Osteoblast (primary cell): Measurements from ENCODE around the gene MYL6. TPM values are rescaled to one million over a fixed set of nuclear protein-coding genes. Genes with fewer than 3 reads are reported as not detected.

Source experiments
- DNase-seq: peaks from one replicate; pipeline ENCODE4 v3.0.0; 2011; ENCODE audit warnings: low spot score, mixed read lengths; ENCODE audit not compliant: insufficient read length; ENCODE audit errors: missing footprints
- H2AFZ ChIP-seq: 2 replicates; pipeline ENCODE4 v1.6.0; 2011; ENCODE audit warnings: mild to moderate bottlenecking, low read length
- H3K27ac ChIP-seq: 2 replicates; pipeline ENCODE4 v1.5.1; 2011; ENCODE audit warnings: mild to moderate bottlenecking, low read depth, low read length, moderate library complexity
- H3K27me3 ChIP-seq: 2 replicates; pipeline ENCODE4 v1.6.0; 2012; ENCODE audit warnings: mild to moderate bottlenecking, control low read depth, inconsistent platforms, low read length, moderate library complexity; ENCODE audit not compliant: insufficient read depth
- H3K36me3 ChIP-seq: 2 replicates; pipeline ENCODE4 v1.5.1; 2011; ENCODE audit warnings: mild to moderate bottlenecking, low read length, control low read depth, moderate library complexity; ENCODE audit not compliant: insufficient read depth
- H3K4me1 ChIP-seq: 2 replicates; pipeline ENCODE4 v1.5.1; 2011; ENCODE audit warnings: mild to moderate bottlenecking, low read length, control low read depth, moderate library complexity; ENCODE audit not compliant: insufficient read depth
- H3K4me2 ChIP-seq: 2 replicates; pipeline ENCODE4 v1.6.0; 2011; ENCODE audit warnings: mild to moderate bottlenecking, low read length; ENCODE audit not compliant: insufficient read depth
- H3K4me3 ChIP-seq: fragments of 200-600 bp; sonication (generic); 3 replicates; pipeline ENCODE4 v1.5.1; 2012; ENCODE audit warnings: mild to moderate bottlenecking, low read length, inconsistent platforms; ENCODE audit not compliant: insufficient read depth
- H3K79me2 ChIP-seq: 2 replicates; pipeline ENCODE4 v1.6.0; 2012; ENCODE audit warnings: mild to moderate bottlenecking, low read length, control low read depth, inconsistent platforms; ENCODE audit not compliant: insufficient read depth
- H3K9me3 ChIP-seq: 2 replicates; pipeline ENCODE4 v1.5.1; 2011; ENCODE audit warnings: low read depth, low read length, control low read depth
- H4K20me1 ChIP-seq: 2 replicates; pipeline ENCODE4 v1.6.0; 2012; ENCODE audit warnings: mild to moderate bottlenecking, low read length, control low read depth; ENCODE audit not compliant: insufficient read depth
- CTCF ChIP-seq: IDR thresholded peaks from 2 replicates; pipeline ENCODE4 v1.5.1; 2011; ENCODE audit warnings: mild to moderate bottlenecking, low read depth, low read length, moderate library complexity; ENCODE audit errors: extremely low read depth
- total RNA-seq: library from RNA; depleted of rRNA; stranded (reverse); fragments of >200 nt; gene quantifications from 2 replicates; pipeline ENCODE4 v1.2.3, GENCODE V29; 2012

The MYL6 gene
- total RNA-seq, 1 donor = 873 TPM

GRCh38 chr12:56197921-56198635 is 39.9 kb downstream of the MYL6 start:
- Histone ChIP-seq H3K4me1 (peaks cover 9% of the 10 kb centered on the region), H3K36me3 (no peaks in the 10 kb centered on the region), H3K79me2 (no peaks in the 10 kb centered on the region), H4K20me1 (no peaks in the 10 kb centered on the region), H3K9me3 (no peaks in the 10 kb centered on the region), H3K27me3 (no peaks in the 10 kb centered on the region), H3K27ac (no peak overlapping the region), H3K4me3 (no peak overlapping the region), H2AFZ (no peak overlapping the region), H3K4me2 (no peak overlapping the region)
- no peak for TF ChIP-seq CTCF
- DNase-seq = peak; percentile 17

- H3K79me2 ChIP-seq = no peaks in the 10 kb centered on the region
- H3K4me1 ChIP-seq = peaks cover 9% of the 10 kb centered on the region
- H3K4me2 ChIP-seq = no peak overlapping the region
- H3K4me3 ChIP-seq = no peak overlapping the region
- no peaks in the 10 kb centered on the region for H3K9me3 ChIP-seq
- no peak overlapping the region for H2AFZ ChIP-seq
- H4K20me1 ChIP-seq = no peaks in the 10 kb centered on the region
- no peak for DNase-seq
- no peak for TF ChIP-seq CTCF
- H3K27ac ChIP-seq = no peak overlapping the region
- H3K27me3 ChIP-seq = no peaks in the 10 kb centered on the region
- no peaks in the 10 kb centered on the region for H3K36me3 ChIP-seq
Observed at GRCh38 chr12:56198836-56199235, 40.7 kb downstream of the MYL6 start.

GRCh38 chr12:56202366-56202765 is 44.2 kb downstream of the MYL6 start:
- Histone ChIP-seq H3K27me3 (no peaks in the 10 kb centered on the region), H2AFZ (no peak overlapping the region), H3K4me3 (no peak overlapping the region), H3K4me1 (peaks cover 12% of the 10 kb centered on the region), H3K36me3 (peaks cover 30% of the 10 kb centered on the region), H3K9me3 (no peaks in the 10 kb centered on the region), H3K4me2 (no peak overlapping the region), H3K27ac (no peak overlapping the region), H3K79me2 (no peaks in the 10 kb centered on the region), H4K20me1 (peaks cover 12% of the 10 kb centered on the region)
- DNase-seq = no peak
- TF ChIP-seq CTCF = no peak

- peaks cover 11% of the 10 kb centered on the region for H3K4me1 ChIP-seq
- no peak for TF ChIP-seq CTCF
- H4K20me1 ChIP-seq = peaks cover 13% of the 10 kb centered on the region
- H3K4me3 ChIP-seq = no peak overlapping the region
- H3K27me3 ChIP-seq = no peaks in the 10 kb centered on the region
- H3K79me2 ChIP-seq = no peaks in the 10 kb centered on the region
- no peak overlapping the region for H2AFZ ChIP-seq
- peak; percentile 4 for DNase-seq
- no peak overlapping the region for H3K27ac ChIP-seq
- H3K4me2 ChIP-seq = no peak overlapping the region
- peaks cover 35% of the 10 kb centered on the region for H3K36me3 ChIP-seq
- no peaks in the 10 kb centered on the region for H3K9me3 ChIP-seq
Observed at GRCh38 chr12:56202838-56203237, 44.7 kb downstream of the MYL6 start.
